Dermis microvascular lymphatic vessel endothelial cell (primary cell): ENCODE measurements around the gene ALPK3. TPM values are rescaled to one million over a fixed set of nuclear protein-coding genes. Genes with fewer than 3 reads are reported as not detected.

Experiments
- DNase-seq, 2 donors: peaks; one replicate each; pipeline versions ENCODE4 v3.0.0 to v3.0.0-alpha.2; 2010; ENCODE audit warnings: low read depth in 2 of 2
- total RNA-seq: library from RNA; depleted of rRNA; stranded (reverse); fragments of >200 nt; gene quantifications from 2 replicates; pipeline ENCODE4 v1.2.1, GENCODE V29; 2014

ALPK3 gene
- total RNA-seq, 1 donor from 2014 or later = 19.5 TPM

DNA sequence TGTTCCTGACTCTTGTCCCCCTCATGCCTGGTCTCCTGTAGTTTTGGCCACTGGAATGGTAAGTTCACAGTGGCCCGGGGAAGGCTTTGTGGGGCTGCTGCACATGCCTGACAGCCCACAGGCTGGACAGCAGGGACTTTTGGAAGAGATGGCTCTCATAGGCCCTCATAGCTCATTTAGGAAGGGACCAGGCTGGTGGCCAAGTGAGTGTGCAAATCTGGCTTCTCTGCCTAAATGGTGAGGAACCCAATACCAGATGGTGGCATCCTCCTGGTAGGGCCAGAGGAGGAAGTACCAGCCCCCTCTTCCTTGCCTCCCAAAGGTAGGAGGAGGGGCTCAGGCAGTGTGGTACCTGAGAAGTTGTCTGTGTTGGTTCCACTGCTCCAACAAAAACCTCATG lies 25.6 kb downstream of the ALPK3 start:
- no peak for DNase-seq

DNA sequence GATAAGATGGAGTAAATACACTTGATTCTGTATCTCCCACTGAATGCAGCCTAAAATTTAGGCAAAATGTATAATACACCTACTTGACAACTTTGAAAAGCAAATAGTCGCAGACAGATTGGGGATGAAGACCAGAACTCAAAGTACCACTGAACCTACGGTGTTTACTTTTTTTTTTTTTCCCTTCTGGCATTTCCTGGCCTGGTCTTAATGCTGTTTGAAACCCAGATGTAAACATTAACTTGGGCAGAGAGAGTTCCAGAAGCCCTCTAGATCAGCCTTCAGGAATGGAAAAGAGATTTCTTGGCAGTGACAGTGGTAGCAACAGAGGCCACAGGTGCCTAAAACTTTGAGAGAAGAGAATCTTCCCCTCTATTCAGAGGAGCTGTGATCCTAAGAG lies 27.8 kb downstream of the ALPK3 start:
- DNase-seq = no peak

DNA sequence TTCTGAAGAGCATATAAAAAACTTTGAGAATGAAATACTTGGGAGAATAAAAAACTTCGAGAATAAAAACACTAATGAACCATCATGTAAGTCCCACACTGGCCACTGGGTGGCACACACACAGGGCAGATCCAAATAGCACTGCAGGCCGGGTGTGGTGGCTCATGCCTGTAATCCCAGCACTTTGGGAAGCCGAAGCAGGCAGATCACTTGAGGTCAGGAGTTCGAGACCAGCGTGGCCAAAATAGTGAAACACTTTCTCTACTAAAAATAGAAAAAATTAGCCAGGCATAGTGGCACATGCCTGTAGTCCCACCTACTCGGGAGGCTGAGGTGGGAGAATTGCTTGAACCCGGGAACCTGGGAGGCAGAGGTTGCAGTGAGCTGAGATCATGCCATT lies 28.5 kb downstream of the ALPK3 start:
- DNase-seq = peak; percentile 54 to 76

DNA sequence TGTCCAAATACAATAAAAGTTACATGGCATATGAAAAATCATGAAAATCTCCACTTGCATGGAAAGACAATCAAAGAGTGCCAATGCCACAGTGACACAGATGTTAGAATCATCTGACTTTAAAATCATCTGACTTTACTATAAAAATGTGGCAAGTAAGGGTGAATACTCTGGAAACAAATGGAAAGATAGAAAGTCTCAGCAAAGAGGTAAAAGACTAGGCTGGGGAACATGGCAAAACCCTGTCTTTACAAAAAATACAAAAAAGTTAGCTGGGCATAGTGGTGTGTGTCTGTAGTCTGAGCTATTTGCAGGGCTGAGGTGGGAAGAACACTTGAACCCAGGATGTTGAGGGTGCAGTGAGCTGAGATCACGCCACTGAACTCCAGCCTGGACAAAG lies 29.1 kb downstream of the ALPK3 start:
- DNase-seq = no peak

DNA sequence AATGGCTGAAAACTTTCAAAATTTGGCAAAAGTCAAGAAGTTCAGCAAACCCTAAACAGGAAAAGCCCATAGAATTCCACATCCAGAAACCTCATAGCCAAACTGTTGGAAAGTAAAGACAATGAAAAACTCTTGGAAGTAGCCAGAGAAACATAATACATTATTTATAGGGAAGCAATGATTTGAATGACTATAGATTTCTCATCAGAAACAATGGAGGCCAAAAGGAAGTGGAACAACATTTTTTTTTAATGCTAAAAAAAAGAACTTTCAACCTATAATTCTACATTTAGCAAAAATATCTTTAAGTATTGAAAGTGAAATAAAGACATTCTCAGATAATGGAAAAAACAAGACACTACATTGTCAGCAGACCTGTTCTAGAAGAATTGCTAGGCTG lies 30.2 kb downstream of the ALPK3 start:
- DNase-seq = no peak

DNA sequence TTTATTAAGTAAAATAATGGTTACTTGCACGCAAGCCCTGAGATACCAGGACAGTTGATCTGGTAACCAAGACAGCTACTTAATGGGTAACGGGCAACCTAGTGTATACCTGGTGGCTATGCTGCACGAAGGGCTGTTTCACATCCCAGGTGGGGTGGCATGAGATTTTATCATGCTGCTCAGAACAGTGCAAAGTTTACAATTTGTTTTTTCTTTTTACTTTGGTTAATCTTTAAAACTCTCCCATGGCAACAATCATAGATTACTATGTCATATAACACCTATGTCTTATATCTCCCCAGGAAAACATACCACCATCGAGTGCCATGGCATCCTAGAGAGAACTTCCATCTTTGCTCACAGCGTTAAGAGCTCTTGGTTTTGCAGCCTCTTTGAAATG lies 35.1 kb downstream of the ALPK3 start:
- DNase-seq = no peak

DNA sequence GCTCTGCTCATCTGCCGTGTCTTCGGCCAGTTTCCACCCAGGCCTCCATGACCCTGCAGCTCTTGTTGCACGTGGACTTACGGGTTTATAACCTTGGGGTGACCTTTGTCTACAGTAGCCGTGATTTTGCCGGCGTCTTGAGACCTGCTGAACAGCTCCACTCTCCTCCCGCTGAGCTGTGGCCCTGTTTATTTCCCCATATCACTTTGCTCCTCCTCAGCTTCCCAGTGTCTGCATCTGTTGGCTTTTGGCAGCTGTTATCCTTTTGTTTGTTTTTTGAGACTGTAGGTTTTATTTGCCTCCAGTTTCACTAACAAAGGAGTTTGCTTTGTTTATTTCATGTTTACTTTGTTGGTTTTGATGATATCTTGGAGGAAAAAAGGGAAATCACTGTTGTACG lies 38.0 kb downstream of the ALPK3 start:
- no peak for DNase-seq

DNA sequence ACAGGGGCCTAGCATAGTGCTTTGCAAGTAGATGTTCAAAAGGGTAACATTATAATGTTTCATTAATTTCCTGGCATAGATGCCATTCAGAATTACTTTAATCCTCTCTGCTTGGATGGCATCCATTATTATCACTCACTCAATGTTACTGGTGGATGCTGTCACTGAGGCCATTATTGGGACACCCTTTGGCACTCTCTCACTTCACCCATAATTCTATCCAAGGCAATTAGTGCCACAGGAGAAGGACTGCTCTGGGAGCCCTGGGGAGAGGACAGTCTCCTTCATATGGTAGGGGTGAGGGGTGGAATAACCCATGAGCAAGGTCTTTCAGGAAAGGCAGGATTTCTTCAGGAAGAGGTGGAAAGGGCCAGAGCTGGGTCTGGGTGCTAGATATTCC lies 38.6 kb downstream of the ALPK3 start:
- DNase-seq = no peak

DNA sequence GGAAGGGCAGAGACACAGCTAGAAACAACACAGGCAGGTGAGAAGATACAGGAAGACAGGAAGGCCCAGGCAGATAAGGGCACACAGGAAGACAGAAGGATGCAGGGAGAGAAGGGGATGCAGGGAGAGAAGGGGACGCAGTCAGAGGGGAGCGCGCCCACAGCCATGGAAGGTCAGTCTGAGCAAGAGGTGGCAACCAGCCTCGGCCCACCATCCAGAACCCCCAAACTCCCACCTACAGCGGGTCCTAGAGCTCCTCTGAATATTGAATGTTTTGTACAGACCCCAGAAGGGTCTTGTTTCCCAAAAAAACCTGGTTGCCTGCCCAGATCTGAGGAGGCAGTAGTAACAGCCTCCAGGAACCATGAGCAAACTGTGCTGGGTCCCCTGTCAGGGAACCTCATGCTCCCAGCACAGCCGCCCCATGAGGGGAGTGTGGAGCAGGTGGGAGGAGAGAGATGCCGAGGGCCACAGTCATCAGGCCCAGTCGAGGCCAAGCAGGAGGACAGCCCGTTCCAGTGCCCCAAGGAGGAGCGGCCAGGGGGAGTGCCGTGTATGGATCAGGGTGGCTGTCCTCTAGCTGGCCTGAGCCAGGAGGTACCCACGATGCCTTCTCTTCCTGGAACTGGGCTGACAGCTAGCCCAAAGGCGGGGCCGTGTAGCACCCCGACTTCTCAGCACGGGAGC lies 39.7 kb downstream of the ALPK3 start:
- DNase-seq = no peak

DNA sequence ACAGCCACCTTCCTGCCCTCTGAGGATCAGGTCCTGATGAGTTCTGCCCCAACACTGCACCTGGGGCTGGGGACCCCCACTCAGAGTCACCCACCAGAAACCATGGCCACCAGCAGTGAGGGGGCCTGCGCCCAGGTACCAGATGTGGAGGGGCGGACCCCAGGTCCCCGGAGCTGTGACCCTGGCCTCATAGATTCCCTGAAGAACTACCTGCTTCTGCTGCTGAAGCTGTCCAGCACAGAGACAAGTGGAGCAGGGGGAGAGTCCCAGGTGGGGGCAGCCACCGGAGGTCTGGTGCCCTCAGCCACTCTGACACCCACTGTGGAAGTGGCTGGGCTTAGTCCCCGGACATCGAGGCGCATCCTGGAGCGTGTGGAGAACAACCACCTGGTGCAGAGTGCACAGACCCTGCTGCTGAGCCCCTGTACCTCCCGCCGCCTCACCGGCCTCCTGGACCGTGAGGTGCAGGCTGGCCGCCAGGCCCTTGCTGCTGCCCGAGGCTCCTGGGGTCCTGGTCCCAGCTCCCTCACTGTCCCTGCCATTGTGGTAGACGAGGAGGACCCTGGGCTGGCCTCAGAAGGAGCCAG lies 40.4 kb downstream of the ALPK3 start:
- no peak for DNase-seq

DNA sequence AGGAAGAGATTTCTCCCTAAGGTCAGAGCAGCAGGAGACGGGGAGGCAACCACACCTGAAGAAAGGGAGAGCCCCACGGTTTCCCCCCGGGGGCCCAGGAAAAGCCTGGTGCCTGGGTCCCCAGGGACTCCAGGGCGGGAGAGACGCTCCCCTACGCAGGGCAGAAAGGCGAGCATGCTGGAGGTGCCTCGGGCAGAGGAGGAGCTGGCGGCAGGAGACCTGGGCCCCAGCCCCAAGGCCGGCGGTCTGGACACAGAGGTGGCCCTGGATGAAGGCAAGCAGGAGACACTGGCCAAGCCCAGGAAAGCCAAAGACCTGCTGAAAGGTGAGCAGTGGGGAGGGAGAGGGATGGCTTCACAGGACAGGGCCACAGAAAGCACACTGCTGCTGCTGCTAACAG lies 41.1 kb downstream of the ALPK3 start:
- DNase-seq = no peak

DNA sequence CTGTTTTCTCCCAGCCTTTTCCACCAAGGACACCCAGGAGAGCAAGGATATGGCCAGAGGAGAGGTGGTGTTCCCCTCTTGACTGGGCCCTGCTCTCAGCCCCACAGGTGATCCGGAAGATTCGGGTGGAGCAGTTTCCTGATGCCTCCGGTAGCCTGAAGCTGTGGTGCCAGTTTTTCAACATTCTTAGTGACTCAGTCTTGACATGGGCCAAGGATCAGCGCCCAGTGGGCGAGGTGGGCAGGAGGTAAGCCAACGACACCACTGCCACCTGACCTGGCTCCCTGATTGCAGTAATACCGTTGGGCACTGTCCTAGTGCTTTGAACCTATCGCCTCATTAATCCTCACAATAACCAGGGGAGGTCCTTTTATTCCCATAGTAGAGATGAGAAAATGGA lies 42.0 kb downstream of the ALPK3 start:
- DNase-seq = no peak

DNA sequence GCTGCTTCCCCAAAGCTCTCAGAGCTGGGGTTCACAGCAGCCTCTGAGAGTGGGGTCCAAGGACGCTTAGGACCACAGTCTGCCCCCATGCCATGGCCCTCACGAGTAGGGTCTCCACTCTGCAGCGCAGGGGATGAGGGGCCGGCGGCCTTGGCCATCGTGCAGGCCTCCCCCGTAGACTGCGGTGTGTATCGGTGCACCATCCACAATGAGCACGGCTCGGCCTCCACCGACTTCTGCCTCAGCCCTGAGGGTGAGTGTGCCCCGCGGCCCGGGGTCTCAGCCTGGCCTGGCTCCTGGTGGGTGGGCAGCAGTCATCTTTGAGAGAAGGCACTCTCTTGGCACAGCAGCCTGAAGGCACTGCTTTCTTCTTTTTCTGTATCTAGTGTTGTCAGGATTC lies 42.5 kb downstream of the ALPK3 start:
- no peak for DNase-seq

DNA sequence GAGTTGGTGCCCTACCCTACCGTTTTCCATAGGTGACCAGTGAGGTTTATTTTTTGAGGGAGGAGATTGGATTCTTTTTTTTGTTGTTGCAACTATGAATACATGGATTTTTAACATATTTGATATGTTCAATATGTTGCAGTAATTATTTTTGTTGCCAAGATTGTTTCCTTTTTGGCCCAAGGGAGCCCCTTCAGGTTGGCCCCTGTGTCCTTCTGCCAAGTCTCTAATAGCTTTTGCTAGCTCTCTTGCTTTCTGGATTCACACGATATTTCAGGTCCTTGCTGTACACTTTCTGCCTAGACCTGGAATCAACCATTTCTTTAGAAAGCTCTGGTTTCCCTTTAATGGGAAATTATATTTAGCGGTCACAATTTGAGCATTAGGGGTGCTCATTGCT lies 44.6 kb downstream of the ALPK3 start:
- DNase-seq = no peak

DNA sequence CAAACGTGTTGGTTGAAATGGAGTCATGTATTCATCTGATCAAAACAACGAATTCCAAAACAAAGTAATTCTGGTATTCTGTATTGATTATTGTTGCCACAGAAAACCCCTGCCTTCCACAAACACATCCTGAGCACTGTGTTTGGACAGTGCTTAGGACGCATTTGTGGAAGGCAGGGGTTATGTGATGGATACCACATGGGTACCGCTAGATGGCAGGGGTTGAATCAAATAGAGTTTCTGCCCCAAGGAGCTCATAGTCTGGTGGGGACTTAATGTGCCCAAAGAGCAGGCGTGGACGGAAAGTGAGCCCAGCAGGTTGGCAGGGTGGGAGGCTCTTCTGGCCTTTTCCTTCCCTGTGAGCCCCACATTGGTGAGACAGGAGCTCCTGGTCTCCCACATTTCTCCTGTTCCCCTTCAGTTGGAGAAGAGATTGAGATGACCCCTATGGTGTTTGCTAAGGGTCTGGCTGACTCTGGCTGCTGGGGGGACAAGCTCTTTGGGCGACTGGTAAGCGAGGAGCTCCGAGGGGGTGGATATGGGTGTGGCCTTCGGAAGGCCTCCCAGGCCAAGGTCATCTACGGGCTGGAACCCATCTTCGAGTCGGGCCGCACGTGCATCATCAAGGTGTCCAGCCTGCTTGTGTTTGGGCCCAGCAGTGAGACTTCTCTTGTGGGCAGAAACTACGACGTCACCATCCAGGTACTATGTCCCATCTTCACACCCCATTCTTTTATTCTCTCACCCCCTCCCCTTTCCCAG lies 45.2 kb downstream of the ALPK3 start:
- no peak for DNase-seq

DNA sequence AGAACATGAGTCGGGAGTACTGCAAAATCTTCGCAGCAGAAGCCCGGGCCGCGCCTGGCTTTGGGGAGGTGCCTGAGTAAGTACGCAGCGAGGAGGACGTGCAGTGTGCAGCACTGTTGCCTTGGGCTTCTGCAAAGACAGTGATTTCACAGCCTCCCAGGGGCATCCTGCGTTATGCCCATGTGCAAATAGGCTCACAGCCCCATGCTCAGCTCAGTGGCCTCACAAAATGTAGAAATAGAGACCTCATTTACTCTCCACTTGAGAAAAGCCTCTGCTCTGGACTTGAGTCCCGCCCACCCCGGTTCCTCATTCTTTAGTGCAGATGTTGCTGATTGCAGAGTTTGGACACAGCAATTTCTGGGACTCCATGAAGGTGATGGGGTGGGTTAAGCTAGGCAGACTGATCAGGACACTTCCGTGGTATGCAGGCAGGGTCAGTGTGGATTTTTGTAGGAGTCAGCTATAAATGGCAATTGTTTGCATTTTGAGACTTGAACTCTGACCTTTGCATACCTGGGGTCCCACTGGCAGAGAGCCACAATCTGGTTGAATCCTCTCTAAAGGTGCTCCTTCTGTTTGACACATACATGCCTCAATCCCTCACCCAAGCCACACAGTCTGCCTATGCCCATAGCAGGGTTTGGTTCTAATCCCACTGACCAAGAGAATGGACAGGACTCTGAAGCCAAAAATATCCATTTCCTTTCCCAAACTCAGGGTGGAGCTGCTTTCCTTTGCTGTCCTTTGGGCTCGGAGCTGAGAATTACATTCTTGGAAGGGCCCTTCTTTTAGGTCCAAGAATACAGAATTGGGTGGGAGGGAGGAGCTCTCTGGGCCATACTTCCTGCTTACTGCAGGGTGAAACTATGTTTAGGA lies 46.6 kb downstream of the ALPK3 start:
- no peak for DNase-seq

DNA sequence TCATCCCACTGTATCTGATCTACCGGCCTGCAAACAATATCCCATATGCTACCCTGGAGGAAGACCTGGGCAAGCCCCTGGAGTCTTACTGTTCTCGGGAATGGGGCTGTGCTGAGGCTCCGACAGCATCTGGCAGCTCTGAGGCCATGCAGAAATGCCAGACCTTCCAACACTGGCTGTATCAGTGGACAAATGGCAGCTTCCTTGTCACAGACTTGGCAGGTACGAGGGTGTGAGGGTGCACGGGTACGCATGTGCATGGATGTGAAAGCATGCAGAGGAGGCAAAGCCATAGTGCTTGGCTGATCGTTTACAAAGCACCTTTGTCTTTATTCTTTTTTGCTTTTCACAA lies 47.3 kb downstream of the ALPK3 start:
- no peak for DNase-seq

DNA sequence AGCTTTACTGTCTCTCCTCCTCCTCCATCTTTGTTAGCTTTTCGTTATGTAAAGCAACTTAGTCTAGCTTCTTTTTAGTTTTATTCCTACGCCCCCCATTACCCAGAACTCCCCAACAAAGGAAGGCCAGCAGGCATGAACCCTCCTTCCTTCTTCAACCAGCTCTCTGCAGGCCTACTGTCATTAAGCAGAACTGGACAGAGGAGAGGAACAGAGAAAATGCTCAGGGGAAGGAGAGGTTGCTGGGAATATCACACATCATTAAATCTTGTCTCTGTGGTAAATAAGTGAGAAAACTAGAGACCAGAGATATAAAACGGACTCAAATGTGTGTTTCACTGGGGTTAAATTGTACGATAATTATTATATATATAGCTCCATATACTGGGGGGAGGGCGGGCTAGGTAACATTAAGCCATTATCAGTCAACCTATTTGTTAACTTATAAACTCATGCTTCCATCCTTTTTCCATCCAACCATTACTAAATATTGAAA lies 48.0 kb downstream of the ALPK3 start:
- no peak for DNase-seq

DNA sequence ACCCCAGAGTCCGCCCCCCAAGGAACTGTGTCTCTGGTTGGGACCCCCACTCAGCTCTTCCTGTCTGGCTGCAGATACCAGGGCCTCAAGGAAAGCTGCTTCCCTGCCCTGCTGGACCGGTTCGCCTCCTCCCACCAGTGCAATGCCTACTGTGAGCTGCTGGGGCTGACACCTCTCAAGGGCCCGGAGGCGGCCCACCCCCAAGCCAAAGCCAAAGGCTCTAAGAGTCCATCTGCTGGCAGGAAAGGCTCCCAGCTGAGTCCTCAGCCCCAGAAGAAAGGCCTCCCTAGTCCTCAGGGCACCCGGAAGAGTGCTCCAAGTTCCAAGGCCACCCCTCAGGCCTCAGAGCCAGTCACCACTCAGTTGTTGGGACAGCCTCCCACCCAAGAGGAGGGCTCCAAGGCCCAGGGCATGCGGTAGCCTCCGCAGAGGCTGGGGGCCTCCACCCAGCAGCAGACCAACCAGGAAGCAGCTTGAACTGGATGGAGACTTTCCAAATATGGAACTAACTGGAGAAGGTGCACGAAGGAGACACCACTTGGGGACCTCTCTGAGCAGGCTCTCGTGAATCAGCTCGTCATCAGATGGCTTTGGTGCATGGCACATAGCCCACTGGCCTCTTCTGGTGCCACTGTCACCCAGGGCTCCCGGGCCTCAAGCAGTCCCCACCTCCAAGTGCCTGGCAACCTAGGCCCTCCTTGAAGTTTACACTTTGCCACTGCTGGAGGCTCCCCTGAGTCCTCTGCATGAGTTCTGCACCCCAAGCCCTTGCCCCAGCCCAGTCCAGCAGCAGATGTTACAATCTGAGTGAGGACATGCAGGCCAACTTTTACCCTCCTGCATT lies 51.1 kb downstream of the ALPK3 start:
- no peak for DNase-seq

DNA sequence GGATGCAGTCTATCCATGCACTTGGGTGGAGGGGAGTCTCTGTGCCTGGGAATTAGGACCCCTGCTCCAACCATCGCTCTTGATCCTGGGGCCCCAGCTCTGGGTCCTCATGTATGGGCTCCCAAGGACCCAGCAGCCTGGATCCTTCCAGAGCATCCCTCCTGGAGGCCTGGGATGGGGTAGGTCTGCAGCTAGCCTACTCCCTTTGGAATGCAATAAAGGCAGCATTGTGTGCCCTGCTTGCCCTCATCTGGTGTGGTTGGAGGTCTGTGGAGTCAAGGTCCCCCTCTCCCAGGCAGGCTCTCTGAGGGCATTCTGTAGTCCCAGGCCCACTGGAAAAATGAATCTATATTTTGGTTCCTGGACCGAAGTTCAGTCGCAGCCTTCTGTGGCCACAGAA lies 52.4 kb downstream of the ALPK3 start:
- no peak for DNase-seq

DNA sequence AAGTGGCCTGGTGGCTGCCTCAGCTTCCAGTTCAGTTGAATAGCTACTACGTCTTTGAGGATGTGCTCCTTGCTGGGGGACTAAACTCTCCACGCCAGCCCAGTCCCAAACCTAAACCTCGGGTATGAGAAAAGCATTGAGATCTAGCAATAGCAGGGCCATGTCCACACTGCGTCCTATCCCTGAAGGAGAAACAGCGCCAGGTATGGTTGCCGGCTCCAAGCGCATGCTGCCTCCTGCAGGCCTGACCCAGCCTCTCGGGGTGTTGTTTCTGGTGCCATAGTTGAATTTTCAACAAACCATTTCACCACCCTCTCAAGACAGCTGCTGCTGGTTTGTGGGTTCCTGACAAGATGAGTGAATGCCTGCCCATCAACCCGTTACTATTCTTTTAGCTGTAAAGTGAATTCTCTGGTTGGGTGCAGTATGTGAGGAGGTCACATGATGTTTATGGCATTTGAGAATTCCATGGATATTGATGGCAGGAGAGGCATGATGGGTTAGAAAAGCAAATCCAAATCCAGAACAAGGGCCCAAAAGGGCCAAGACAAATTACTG lies 54.4 kb downstream of the ALPK3 start:
- no peak for DNase-seq
